Nephron progenitor cell (in vitro differentiated cells): Measurements from ENCODE around the gene HBQ1.
A peak's percentile ranks its signal among the peaks of the same experiment; 100 is the strongest.

Source experiments
- DNase-seq: peaks from one replicate; pipeline ENCODE4 v3.0.0; 2021
- H3K27ac Mint-ChIP-seq: 2 replicates; pipeline ENCODE4 v1.8.0; 2021; ENCODE audit warnings: mild to moderate bottlenecking, moderate library complexity, mixed read lengths
- H3K27me3 Mint-ChIP-seq: 2 replicates; pipeline ENCODE4 v1.8.0; 2021; ENCODE audit warnings: mild to moderate bottlenecking, low read depth, mixed read lengths; ENCODE audit not compliant: poor library complexity
- H3K36me3 Mint-ChIP-seq: 2 replicates; pipeline ENCODE4 v1.8.0; 2021; ENCODE audit warnings: low read depth, mixed read lengths
- H3K4me1 Mint-ChIP-seq: 2 replicates; pipeline ENCODE4 v1.8.0; 2021; ENCODE audit warnings: mixed read lengths
- H3K4me3 Mint-ChIP-seq: 2 replicates; pipeline ENCODE4 v1.8.0; 2021; ENCODE audit warnings: mild to moderate bottlenecking, moderate library complexity, mixed read lengths
- H3K9me3 Mint-ChIP-seq: 2 replicates; pipeline ENCODE4 v1.8.0; 2021; ENCODE audit warnings: mild to moderate bottlenecking, moderate library complexity, mixed read lengths
- CTCF ChIP-seq: fragments of 200-600 bp; sonication (generic); IDR thresholded peaks from 2 replicates; pipeline ENCODE4 v1.5.0; 2021; ENCODE audit warnings: antibody characterized with exemption

The HBQ1 gene

GRCh38 chr16:140175-140857, 39.9 kb upstream of the HBQ1 start:
- H3K27me3 Mint-ChIP-seq: peaks cover 49% of the 10 kb centered on the region
- TF ChIP-seq CTCF: no peak
- H3K4me1 Mint-ChIP-seq: peaks cover 12% of the 10 kb centered on the region
- H3K4me3 Mint-ChIP-seq: peak overlapping the region; percentile 50
- peaks cover 9% of the 10 kb centered on the region for H3K36me3 Mint-ChIP-seq
- H3K9me3 Mint-ChIP-seq: peaks cover 15% of the 10 kb centered on the region
- DNase-seq: no peak
- no peak overlapping the region for H3K27ac Mint-ChIP-seq

GRCh38 chr16:142405-142967, 37.8 kb upstream of the HBQ1 start:
- H3K4me1 Mint-ChIP-seq: peaks cover 12% of the 10 kb centered on the region
- no peak for TF ChIP-seq CTCF
- H3K9me3 Mint-ChIP-seq: peaks cover 11% of the 10 kb centered on the region
- H3K36me3 Mint-ChIP-seq: no peaks in the 10 kb centered on the region
- no peak for DNase-seq
- peaks cover 61% of the 10 kb centered on the region for H3K27me3 Mint-ChIP-seq
- H3K27ac Mint-ChIP-seq: no peak overlapping the region
- H3K4me3 Mint-ChIP-seq: no peak overlapping the region

DNA sequence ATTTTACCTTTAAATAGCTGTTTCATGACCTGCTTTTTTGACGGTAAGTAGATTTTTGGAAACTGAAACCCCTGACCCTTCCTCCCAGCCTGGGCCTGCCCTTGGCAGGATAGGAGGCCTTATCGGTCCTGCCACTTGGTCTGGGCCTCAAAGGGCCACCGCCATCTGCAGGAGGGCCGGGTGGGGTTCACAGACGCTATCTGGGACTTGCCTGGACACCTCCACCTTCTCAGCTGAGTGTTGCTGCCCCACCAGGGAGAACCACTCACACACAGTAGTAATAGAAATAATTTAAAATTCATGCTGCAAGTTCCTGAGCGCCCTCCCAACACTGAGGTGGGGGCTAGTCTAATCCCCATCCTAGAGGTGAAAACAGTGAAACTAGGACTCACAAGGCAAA, 37.2 kb upstream of the HBQ1 start:
- H3K27me3 Mint-ChIP-seq: peaks cover 62% of the 10 kb centered on the region
- no peak overlapping the region for H3K4me3 Mint-ChIP-seq
- DNase-seq: no peak
- TF ChIP-seq CTCF: no peak
- H3K36me3 Mint-ChIP-seq: no peaks in the 10 kb centered on the region
- H3K4me1 Mint-ChIP-seq: peaks cover 12% of the 10 kb centered on the region
- no peak overlapping the region for H3K27ac Mint-ChIP-seq
- peaks cover 11% of the 10 kb centered on the region for H3K9me3 Mint-ChIP-seq

DNA sequence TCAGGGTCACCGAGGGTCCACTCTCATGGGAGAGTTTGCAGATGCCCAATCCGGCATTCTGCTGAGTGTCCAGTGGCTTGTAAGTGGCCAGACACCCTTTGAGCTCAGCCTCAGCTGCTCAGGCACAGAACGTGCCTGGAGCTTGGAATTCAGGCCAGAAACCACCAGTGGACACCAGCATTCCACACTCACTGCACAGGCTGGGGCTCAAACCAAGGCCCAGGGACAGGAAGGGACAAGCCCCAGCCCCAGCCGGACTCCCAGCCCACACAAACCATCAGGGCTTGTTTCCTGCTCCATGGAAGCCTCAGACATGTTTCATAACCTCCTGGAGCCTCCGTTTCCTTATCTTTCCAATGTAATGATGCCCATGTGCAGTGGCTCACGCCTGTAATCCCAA, 36.8 kb upstream of the HBQ1 start:
- Mint-ChIP-seq H3K9me3 (peaks cover 11% of the 10 kb centered on the region), H3K27ac (peak overlapping the region; percentile 52), H3K4me3 (no peak overlapping the region), H3K36me3 (no peaks in the 10 kb centered on the region), H3K4me1 (peaks cover 12% of the 10 kb centered on the region), H3K27me3 (peaks cover 66% of the 10 kb centered on the region)
- TF ChIP-seq CTCF: no peak
- no peak for DNase-seq

GRCh38 chr16:144797-145252, 35.4 kb upstream of the HBQ1 start:
- TF ChIP-seq CTCF: no peak
- no peak overlapping the region for H3K4me3 Mint-ChIP-seq
- H3K27me3 Mint-ChIP-seq: peaks cover 71% of the 10 kb centered on the region
- DNase-seq: no peak
- H3K4me1 Mint-ChIP-seq: peaks cover 17% of the 10 kb centered on the region
- no peaks in the 10 kb centered on the region for H3K36me3 Mint-ChIP-seq
- H3K9me3 Mint-ChIP-seq: peaks cover 10% of the 10 kb centered on the region
- H3K27ac Mint-ChIP-seq: no peak overlapping the region

- Mint-ChIP-seq H3K9me3 (no peaks in the 10 kb centered on the region), H3K4me3 (no peak overlapping the region), H3K36me3 (no peaks in the 10 kb centered on the region), H3K27ac (no peak overlapping the region), H3K27me3 (peaks cover 82% of the 10 kb centered on the region), H3K4me1 (peaks cover 17% of the 10 kb centered on the region)
- no peak for TF ChIP-seq CTCF
- no peak for DNase-seq
Observed at GRCh38 chr16:146646-147045, 33.6 kb upstream of the HBQ1 start.
